HepG2 (cell line): ENCODE measurements around the gene TCF25. TPM values are rescaled to one million over a fixed set of nuclear protein-coding genes. Genes with fewer than 3 reads are reported as not detected.

Source experiments
- AHR ChIP-seq: IDR thresholded peaks from 2 replicates; pipeline ENCODE4 v1.6.1; 2018; ENCODE audit warnings: missing genetic modification reagents, missing compliant biosample characterization
- CEBPB ChIP-seq: IDR thresholded peaks from 2 replicates; pipeline ENCODE4 v1.6.1; 2011; ENCODE audit warnings: low read depth, low read length, improper control_type of control experiment, borderline replicate concordance
- GFI1 ChIP-seq: sonication (generic); formaldehyde crosslinking; IDR thresholded peaks from 2 replicates; pipeline ENCODE4 v1.5.0; 2020; ENCODE audit warnings: missing genetic modification reagents, mild to moderate bottlenecking, borderline replicate concordance
- HMG20A ChIP-seq: IDR thresholded peaks from 2 replicates; pipeline ENCODE4 v1.6.1; 2016; ENCODE audit warnings: borderline replicate concordance
- HNRNPL ChIP-seq: fragments of 200-400 bp; formaldehyde crosslinking; IDR thresholded peaks from 2 replicates; pipeline ENCODE4 v1.6.1; 2017; ENCODE audit warnings: mild to moderate bottlenecking, low read depth, low read length
- JARID2 ChIP-seq: sonication (generic); formaldehyde crosslinking; IDR thresholded peaks from 2 replicates; pipeline ENCODE4 v1.8.1; 2023; ENCODE audit warnings: missing genetic modification reagents, inconsistent platforms; ENCODE audit not compliant: insufficient replicate concordance
- MEF2D ChIP-seq: sonication (generic); formaldehyde crosslinking; IDR thresholded peaks from 2 replicates; pipeline ENCODE4 v1.5.1; 2020; ENCODE audit warnings: mild to moderate bottlenecking, missing genetic modification reagents
- MIXL1 ChIP-seq: IDR thresholded peaks from 2 replicates; pipeline ENCODE4 v1.6.1; 2016
- NR2F2 ChIP-seq: IDR thresholded peaks from 2 replicates; pipeline ENCODE4 v1.6.1; 2012; ENCODE audit warnings: low read depth, inconsistent platforms, borderline replicate concordance
- PHF8 ChIP-seq: sonication (generic); formaldehyde crosslinking; IDR thresholded peaks from 2 replicates; pipeline ENCODE4 v1.5.0; 2020; ENCODE audit warnings: missing genetic modification reagents
- SMARCC2 ChIP-seq: fragments of 450-650 bp; IDR thresholded peaks from 2 replicates; pipeline ENCODE4 v1.6.1; 2017; ENCODE audit warnings: antibody characterized with exemption, mild to moderate bottlenecking
- SP2 ChIP-seq: sonication (generic); formaldehyde crosslinking; IDR thresholded peaks from 2 replicates; pipeline ENCODE4 v1.5.1; 2020; ENCODE audit warnings: mild to moderate bottlenecking, missing genetic modification reagents
- TBX3 ChIP-seq: fragments of 450-650 bp; IDR thresholded peaks from 2 replicates; pipeline ENCODE4 v1.6.1; 2017; ENCODE audit warnings: antibody characterized with exemption, mild to moderate bottlenecking, inconsistent platforms, borderline replicate concordance
- TMF1 ChIP-seq: sonication (generic); formaldehyde crosslinking; IDR thresholded peaks from 2 replicates; pipeline ENCODE4 v1.8.1; 2022; ENCODE audit warnings: low read depth, missing genetic modification reagents
- ZBTB1 ChIP-seq: sonication (generic); formaldehyde crosslinking; IDR thresholded peaks from 2 replicates; pipeline ENCODE4 v1.4.0; 2020; ENCODE audit warnings: missing genetic modification reagents, borderline replicate concordance
- ZNF143 ChIP-seq: sonication (generic); formaldehyde crosslinking; IDR thresholded peaks from 2 replicates; pipeline ENCODE4 v1.4.0; 2020; ENCODE audit warnings: missing genetic modification reagents
- ZNF562 ChIP-seq: sonication (generic); formaldehyde crosslinking; IDR thresholded peaks from 2 replicates; pipeline ENCODE4 v1.8.0; 2022; ENCODE audit warnings: missing genetic modification reagents, borderline replicate concordance
- ZNF781 ChIP-seq: sonication (generic); formaldehyde crosslinking; IDR thresholded peaks from 2 replicates; pipeline ENCODE4 v1.5.1; 2020; ENCODE audit warnings: borderline replicate concordance, mild to moderate bottlenecking, missing genetic modification reagents; ENCODE audit errors: not compliant biosample characterization
- polyA plus RNA-seq, 8 experiments: library from polyadenylated mRNA; depleted of rRNA in 3 of 8; stranded (reverse) in 7 of 8; unstranded in 1 of 8; fragments of >200 nt; fragmentation: Illumina TruSeq in 4 of 8; extraction: Trizol in 4 of 8; gene quantifications; 2 replicates each; pipeline versions ENCODE4 v1.2.1 to v1.2.3, GENCODE V29; 2011 to 2016; ENCODE audit warnings: low read depth in 4 of 8, missing spikeins in 1 of 8, mixed read lengths in 1 of 8; ENCODE audit not compliant: insufficient read depth in 1 of 8
- total RNA-seq, 5 experiments: library from RNA; depleted of rRNA; stranded (reverse); fragments of >200 nt; fragmentation: Illumina TruSeq; extraction: Trizol; gene quantifications; 2 replicates each; pipeline ENCODE4 v1.2.3, GENCODE V29; 2016; ENCODE audit warnings: low read depth in 1 of 5
- TF ChIP-seq, protein P1 (sequence below): sonication (generic); formaldehyde crosslinking; IDR thresholded peaks from 2 replicates; pipeline ENCODE4 v1.5.0; 2020; ENCODE audit warnings: mild to moderate bottlenecking, missing genetic modification reagents
- TF ChIP-seq, protein P2 (sequence below): sonication (generic); formaldehyde crosslinking; conservative IDR thresholded peaks from 2 replicates; pipeline ENCODE4 v1.4.0; 2020; ENCODE audit warnings: mild to moderate bottlenecking, missing genetic modification reagents, moderate library complexity
- TF ChIP-seq, protein P3 (sequence below): IDR thresholded peaks from 2 replicates; pipeline ENCODE4 v1.6.1; 2016
- TF ChIP-seq, protein P4 (sequence below): conservative IDR thresholded peaks from 2 replicates; pipeline ENCODE4 v1.6.1; 2018; ENCODE audit warnings: missing genetic modification reagents

Gene TCF25
- total and polyA plus RNA-seq, 2 of the 13 experiments (the other 11 are each of a cell fraction or from before 2014, with no cell fraction given): 138 to 206 TPM

DNA sequence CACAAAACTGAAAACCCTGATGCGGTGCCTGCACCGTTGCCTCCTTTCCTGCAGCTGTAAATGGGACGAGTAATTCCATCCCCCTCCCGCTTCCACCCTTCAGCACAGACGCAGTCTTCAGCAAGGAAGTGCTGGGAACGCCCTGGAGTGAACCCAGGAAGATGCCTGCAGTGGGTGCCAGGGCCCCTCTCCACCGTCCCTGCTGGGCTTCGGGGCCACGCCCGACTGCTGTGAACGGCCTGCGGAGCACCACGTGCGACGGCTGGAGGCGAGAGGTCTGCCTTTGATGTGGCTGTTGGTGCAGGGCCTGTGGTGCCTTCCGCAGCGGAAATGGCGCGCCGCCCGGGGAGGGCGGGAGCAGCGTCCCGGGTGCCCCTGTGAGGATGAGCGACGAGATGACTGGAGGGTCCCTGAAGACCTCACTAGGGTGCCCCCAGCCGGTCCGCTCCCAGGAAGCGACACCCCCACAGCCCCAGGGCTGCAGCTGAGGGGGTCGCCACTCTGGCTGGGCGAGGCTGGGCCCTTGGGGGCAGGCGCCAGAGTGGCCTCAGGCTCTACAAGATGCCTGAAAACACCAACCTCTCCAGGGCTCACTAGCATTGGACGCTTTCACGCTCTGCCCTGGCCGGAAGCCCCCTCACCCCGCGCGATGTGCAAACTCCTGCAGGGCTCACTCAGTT is 44.5 kb downstream of the TCF25 start (continued):
- TF ChIP-seq CEBPB: no peak
- TF ChIP-seq ZNF143 (CRISPR knock-in tag): peak; percentile 71
- peak; percentile 64; the same call in 1 of the 2 replicates for TF ChIP-seq SP2 (CRISPR knock-in tag)
- 0 out of 2 replicates have a peak, but pooled peaks have one; percentile 85 for TF ChIP-seq ZBTB1 (CRISPR knock-in tag)
- peak; percentile 99 for TF ChIP-seq TMF1 (CRISPR knock-in tag)
- TF ChIP-seq JARID2 (CRISPR knock-in tag): peak; percentile 79
- peak; percentile 97 for TF ChIP-seq MEF2D (CRISPR knock-in tag)
- TF ChIP-seq GFI1 (CRISPR knock-in tag): peak; percentile 76; the same call in 1 of the 2 replicates
- TF ChIP-seq AHR (CRISPR knock-in tag): peak; percentile 97
- no peak for TF ChIP-seq NR2F2
- no peak for TF ChIP-seq ZNF562 (CRISPR knock-in tag)
- peak; percentile 94 for TF ChIP-seq HMG20A
- peak; percentile 89 for TF ChIP-seq PHF8 (CRISPR knock-in tag)
- TF ChIP-seq ZNF781 (CRISPR knock-in tag): peak; percentile 97
- peak; percentile 95 for TF ChIP-seq HNRNPL
- TF ChIP-seq SMARCC2: no peak
- TF ChIP-seq, protein P1, sequence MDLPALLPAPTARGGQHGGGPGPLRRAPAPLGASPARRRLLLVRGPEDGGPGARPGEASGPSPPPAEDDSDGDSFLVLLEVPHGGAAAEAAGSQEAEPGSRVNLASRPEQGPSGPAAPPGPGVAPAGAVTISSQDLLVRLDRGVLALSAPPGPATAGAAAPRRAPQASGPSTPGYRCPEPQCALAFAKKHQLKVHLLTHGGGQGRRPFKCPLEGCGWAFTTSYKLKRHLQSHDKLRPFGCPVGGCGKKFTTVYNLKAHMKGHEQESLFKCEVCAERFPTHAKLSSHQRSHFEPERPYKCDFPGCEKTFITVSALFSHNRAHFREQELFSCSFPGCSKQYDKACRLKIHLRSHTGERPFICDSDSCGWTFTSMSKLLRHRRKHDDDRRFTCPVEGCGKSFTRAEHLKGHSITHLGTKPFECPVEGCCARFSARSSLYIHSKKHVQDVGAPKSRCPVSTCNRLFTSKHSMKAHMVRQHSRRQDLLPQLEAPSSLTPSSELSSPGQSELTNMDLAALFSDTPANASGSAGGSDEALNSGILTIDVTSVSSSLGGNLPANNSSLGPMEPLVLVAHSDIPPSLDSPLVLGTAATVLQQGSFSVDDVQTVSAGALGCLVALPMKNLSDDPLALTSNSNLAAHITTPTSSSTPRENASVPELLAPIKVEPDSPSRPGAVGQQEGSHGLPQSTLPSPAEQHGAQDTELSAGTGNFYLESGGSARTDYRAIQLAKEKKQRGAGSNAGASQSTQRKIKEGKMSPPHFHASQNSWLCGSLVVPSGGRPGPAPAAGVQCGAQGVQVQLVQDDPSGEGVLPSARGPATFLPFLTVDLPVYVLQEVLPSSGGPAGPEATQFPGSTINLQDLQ (CRISPR knock-in tag): peak; percentile 69; the same call in 1 of the 2 replicates
- TF ChIP-seq TBX3: peak; percentile 97
- TF ChIP-seq, protein P2, sequence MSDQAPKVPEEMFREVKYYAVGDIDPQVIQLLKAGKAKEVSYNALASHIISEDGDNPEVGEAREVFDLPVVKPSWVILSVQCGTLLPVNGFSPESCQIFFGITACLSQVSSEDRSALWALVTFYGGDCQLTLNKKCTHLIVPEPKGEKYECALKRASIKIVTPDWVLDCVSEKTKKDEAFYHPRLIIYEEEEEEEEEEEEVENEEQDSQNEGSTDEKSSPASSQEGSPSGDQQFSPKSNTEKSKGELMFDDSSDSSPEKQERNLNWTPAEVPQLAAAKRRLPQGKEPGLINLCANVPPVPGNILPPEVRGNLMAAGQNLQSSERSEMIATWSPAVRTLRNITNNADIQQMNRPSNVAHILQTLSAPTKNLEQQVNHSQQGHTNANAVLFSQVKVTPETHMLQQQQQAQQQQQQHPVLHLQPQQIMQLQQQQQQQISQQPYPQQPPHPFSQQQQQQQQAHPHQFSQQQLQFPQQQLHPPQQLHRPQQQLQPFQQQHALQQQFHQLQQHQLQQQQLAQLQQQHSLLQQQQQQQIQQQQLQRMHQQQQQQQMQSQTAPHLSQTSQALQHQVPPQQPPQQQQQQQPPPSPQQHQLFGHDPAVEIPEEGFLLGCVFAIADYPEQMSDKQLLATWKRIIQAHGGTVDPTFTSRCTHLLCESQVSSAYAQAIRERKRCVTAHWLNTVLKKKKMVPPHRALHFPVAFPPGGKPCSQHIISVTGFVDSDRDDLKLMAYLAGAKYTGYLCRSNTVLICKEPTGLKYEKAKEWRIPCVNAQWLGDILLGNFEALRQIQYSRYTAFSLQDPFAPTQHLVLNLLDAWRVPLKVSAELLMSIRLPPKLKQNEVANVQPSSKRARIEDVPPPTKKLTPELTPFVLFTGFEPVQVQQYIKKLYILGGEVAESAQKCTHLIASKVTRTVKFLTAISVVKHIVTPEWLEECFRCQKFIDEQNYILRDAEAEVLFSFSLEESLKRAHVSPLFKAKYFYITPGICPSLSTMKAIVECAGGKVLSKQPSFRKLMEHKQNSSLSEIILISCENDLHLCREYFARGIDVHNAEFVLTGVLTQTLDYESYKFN: peak; percentile 88
- TF ChIP-seq MIXL1 (CRISPR knock-in tag): peak; percentile 91
- TF ChIP-seq, protein P3, sequence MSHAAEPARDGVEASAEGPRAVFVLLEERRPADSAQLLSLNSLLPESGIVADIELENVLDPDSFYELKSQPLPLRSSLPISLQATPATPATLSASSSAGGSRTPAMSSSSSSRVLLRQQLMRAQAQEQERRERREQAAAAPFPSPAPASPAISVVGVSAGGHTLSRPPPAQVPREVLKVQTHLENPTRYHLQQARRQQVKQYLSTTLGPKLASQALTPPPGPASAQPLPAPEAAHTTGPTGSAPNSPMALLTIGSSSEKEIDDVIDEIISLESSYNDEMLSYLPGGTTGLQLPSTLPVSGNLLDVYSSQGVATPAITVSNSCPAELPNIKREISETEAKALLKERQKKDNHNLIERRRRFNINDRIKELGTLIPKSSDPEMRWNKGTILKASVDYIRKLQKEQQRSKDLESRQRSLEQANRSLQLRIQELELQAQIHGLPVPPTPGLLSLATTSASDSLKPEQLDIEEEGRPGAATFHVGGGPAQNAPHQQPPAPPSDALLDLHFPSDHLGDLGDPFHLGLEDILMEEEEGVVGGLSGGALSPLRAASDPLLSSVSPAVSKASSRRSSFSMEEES (CRISPR knock-in tag): peak; percentile 97
- TF ChIP-seq, protein P4, sequence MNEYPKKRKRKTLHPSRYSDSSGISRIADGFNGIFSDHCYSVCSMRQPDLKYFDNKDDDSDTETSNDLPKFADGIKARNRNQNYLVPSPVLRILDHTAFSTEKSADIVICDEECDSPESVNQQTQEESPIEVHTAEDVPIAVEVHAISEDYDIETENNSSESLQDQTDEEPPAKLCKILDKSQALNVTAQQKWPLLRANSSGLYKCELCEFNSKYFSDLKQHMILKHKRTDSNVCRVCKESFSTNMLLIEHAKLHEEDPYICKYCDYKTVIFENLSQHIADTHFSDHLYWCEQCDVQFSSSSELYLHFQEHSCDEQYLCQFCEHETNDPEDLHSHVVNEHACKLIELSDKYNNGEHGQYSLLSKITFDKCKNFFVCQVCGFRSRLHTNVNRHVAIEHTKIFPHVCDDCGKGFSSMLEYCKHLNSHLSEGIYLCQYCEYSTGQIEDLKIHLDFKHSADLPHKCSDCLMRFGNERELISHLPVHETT (CRISPR knock-in tag): peak; percentile 95
